G401 (cell line): ENCODE data around the gene NRIP3. TPM values are rescaled to one million over a fixed set of nuclear protein-coding genes. Genes with fewer than 3 reads are reported as not detected.
"Not testable (repeated sequence)": the region's sequence is repeated elsewhere in the genome, so short reads cannot be mapped to it uniquely, and the experiment has no call there.

Experiments
- DNase-seq: peaks from one replicate; pipeline ENCODE4 v3.0.0-alpha.2; 2015; ENCODE audit warnings: low spot score
- in situ Hi-C: cut with HindIII; loops from 2 replicates; pipeline ENCODE4 v1.10.0; 2016; ENCODE audit warnings: low sequenced_read_pairs, mixed read lengths
- total RNA-seq: library from RNA; depleted of rRNA; stranded (reverse); fragments of >200 nt; shearing (Covaris generic); gene quantifications from 2 replicates; pipeline ENCODE4 v1.2.3, GENCODE V29; 2014; rRNA removed

The NRIP3 gene
- total RNA-seq, 1 experiment from 2014 or later, result 1.1 TPM

GRCh38 chr11:8941341-8942103, 62.3 kb downstream of the NRIP3 start:
- DNase-seq, result no peak
- in situ Hi-C loops, result no loop called here

- in situ Hi-C loops, result no loop called here
- DNase-seq, result no peak
These were observed 66.1 kb downstream of the NRIP3 start for GRCh38 chr11:8937659-8938058.

- no peak for DNase-seq
- in situ Hi-C loops, result no loop called here
These were observed 66.6 kb downstream of the NRIP3 start for GRCh38 chr11:8937159-8937558.

- in situ Hi-C loops, DNase-seq: not testable (repeated sequence)
These were observed 68.0 kb downstream of the NRIP3 start for GRCh38 chr11:8935789-8936188.

- in situ Hi-C loops, result no loop called here
- no peak for DNase-seq
These were observed 68.9 kb downstream of the NRIP3 start for GRCh38 chr11:8934742-8935488.

- in situ Hi-C loops, result no loop called here
- DNase-seq, result no peak
These were observed 69.9 kb downstream of the NRIP3 start for GRCh38 chr11:8933931-8934330.

GRCh38 chr11:8932564-8933180, 71.1 kb downstream of the NRIP3 start, which contains the start of gene C11orf16:
Gene C11orf16 (minus strand): TSS chr11:8932947. CDS start chr11:8932308, 639 bp downstream.
- in situ Hi-C loops, result no loop called here
- no peak for DNase-seq

Other genes starting within 250 kb of the NRIP3 start
- gene AKIP1, start 92.8 kb downstream of the NRIP3 start, total RNA-seq, result 49.0 and 62.7 TPM in 2 replicates
- gene C11orf16, start 71.1 kb downstream of the NRIP3 start, total RNA-seq, result not detected in 2 replicates
- gene ASCL3, start 61.0 kb downstream of the NRIP3 start, total RNA-seq, result not detected in 2 replicates
- gene TMEM9B, start 39.6 kb downstream of the NRIP3 start, total RNA-seq, result 23.6 and 30.2 TPM in 2 replicates
- 0.06 TPM in 1 of 2 replicates, not detected in the other for gene SCUBE2, start 87.6 kb upstream of the NRIP3 start, total RNA-seq